ENCODE data around the gene FAT1.

The FAT1 gene

DNA sequence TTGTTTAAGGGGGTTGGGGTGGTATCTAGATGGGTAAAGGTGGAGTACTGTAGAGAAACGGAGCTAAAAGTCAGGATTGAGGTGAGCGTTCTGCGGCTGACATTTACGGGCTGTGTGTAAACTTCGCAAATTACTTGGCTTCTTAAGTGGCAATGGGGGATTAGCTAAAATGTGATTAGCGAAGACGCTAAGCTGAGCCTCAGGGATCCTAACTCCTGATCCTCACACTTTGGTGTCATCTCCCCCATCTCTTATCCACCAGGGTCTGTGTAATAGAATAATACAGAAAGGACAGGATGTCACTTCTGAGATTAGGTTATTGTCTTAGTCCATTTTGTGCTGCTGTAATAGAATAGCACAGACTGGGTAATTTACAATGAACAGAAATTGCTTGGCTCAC is 10.6 kb upstream of the FAT1 start:
- H3K4me2 ChIP-seq (ENCODE audit: low read length): no peak overlapping the region
- no peaks in the 10 kb centered on the region for H3K79me2 ChIP-seq
- no peak overlapping the region for H3K9ac ChIP-seq
- H3K4me1 ChIP-seq: no peaks in the 10 kb centered on the region
- H2AFZ ChIP-seq: no peak overlapping the region
- no peak overlapping the region for H3K27ac ChIP-seq
- H3K9me3 ChIP-seq (ENCODE audit: control insufficient read depth, low read length): no peaks in the 10 kb centered on the region
- TF ChIP-seq, protein P1, sequence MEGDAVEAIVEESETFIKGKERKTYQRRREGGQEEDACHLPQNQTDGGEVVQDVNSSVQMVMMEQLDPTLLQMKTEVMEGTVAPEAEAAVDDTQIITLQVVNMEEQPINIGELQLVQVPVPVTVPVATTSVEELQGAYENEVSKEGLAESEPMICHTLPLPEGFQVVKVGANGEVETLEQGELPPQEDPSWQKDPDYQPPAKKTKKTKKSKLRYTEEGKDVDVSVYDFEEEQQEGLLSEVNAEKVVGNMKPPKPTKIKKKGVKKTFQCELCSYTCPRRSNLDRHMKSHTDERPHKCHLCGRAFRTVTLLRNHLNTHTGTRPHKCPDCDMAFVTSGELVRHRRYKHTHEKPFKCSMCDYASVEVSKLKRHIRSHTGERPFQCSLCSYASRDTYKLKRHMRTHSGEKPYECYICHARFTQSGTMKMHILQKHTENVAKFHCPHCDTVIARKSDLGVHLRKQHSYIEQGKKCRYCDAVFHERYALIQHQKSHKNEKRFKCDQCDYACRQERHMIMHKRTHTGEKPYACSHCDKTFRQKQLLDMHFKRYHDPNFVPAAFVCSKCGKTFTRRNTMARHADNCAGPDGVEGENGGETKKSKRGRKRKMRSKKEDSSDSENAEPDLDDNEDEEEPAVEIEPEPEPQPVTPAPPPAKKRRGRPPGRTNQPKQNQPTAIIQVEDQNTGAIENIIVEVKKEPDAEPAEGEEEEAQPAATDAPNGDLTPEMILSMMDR (IDR thresholded peaks at IDR 0.05): no peak
- H3K27me3 ChIP-seq (ENCODE audit: control insufficient read depth, insufficient read depth, low read length): no peaks in the 10 kb centered on the region
- H3K4me3 ChIP-seq (ENCODE audit: low read depth, low read length): no peak overlapping the region
- no peaks in the 10 kb centered on the region for H3K36me3 ChIP-seq (ENCODE audit: control insufficient read depth, insufficient read depth, low read length)

DNA sequence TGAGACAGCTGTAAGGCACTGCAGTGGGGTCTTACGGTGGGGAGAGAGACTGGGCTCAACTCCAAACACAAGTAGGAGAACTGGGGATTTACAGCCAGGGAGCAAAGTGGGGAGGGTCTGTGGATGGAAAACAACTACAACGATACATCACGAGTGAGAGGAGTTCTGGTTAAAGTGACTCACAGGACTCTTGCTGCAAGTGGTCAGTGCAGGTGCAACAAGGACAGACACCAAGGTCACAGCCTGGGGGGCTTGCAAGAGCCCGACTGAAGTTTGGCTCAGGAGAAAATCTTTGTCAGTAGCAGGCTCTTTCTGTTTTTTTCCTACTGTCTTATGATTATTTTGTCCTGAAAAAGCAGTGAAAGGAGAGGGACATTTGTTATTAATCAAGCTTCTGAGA is 10.1 kb upstream of the FAT1 start:
- no peak overlapping the region for H2AFZ ChIP-seq
- TF ChIP-seq, protein P1 (IDR thresholded peaks at IDR 0.05): no peak

DNA sequence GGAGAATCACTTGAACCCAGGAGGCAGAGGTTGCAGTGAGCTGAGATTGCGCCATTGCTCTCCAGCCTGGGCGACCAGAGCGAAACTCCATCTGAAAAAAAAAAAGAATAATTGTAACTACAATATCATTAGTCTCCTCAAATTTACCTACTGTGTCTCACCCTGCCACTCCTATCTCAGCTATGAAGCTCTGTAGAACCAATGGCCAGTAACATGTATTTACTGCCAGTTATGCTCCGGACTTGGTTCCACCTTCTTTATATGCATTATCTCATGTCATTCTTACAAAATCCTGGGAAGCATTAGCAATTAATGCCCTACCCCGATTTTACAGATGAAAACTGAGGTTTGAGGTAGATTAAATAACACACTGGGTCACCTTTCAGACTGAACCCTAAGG is 7.0 kb upstream of the FAT1 start:
- H3K79me2 ChIP-seq: no peaks in the 10 kb centered on the region
- H3K9me3 ChIP-seq (ENCODE audit: control insufficient read depth, low read length): no peaks in the 10 kb centered on the region
- H3K36me3 ChIP-seq (ENCODE audit: control insufficient read depth, insufficient read depth, low read length): no peaks in the 10 kb centered on the region
- H3K27ac ChIP-seq: no peak overlapping the region
- no peak overlapping the region for H3K9ac ChIP-seq
- TF ChIP-seq, protein P1 (IDR thresholded peaks at IDR 0.05): no peak
- H2AFZ ChIP-seq: no peak overlapping the region
- no peaks in the 10 kb centered on the region for H3K27me3 ChIP-seq (ENCODE audit: control insufficient read depth, insufficient read depth, low read length)
- H3K4me2 ChIP-seq (ENCODE audit: low read length): no peak overlapping the region
- H3K4me3 ChIP-seq (ENCODE audit: low read depth, low read length): no peak overlapping the region
- H3K4me1 ChIP-seq: no peaks in the 10 kb centered on the region

More for the DNA sequence above, 10.1 kb upstream of the FAT1 start:
- H3K9me3 ChIP-seq (ENCODE audit: control insufficient read depth, low read length): no peaks in the 10 kb centered on the region
- H3K36me3 ChIP-seq (ENCODE audit: control insufficient read depth, insufficient read depth, low read length): no peaks in the 10 kb centered on the region
- no peaks in the 10 kb centered on the region for H3K27me3 ChIP-seq (ENCODE audit: control insufficient read depth, insufficient read depth, low read length)
- no peak overlapping the region for H3K9ac ChIP-seq
- H3K4me2 ChIP-seq (ENCODE audit: low read length): no peak overlapping the region
- no peaks in the 10 kb centered on the region for H3K79me2 ChIP-seq
- no peak overlapping the region for H3K27ac ChIP-seq
- H3K4me3 ChIP-seq (ENCODE audit: low read depth, low read length): no peak overlapping the region
- H3K4me1 ChIP-seq: no peaks in the 10 kb centered on the region

DNA sequence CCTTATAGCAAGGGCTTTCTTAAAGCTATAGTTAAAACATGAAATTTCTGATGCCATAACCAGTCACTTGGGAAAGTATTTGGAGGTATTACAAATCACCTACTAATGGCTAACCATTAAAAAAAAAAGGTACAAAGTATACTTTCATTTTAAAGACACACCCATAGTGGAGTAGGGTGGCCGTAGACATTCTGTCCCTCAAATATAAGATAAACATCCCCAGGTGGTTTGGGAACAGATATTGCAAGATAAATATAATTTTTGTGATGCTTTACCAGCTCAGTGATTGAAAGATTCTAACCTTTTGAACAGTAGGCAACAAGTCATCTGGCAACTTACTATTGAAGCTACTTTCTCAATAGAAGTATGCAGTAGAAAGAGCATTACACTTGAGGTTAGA is 6.2 kb upstream of the FAT1 start:
- no peaks in the 10 kb centered on the region for H3K79me2 ChIP-seq
- no peaks in the 10 kb centered on the region for H3K27me3 ChIP-seq (ENCODE audit: control insufficient read depth, insufficient read depth, low read length)
- no peak overlapping the region for H2AFZ ChIP-seq
- H3K27ac ChIP-seq: no peak overlapping the region
- no peak overlapping the region for H3K4me2 ChIP-seq (ENCODE audit: low read length)
- no peaks in the 10 kb centered on the region for H3K4me1 ChIP-seq
- H3K36me3 ChIP-seq (ENCODE audit: control insufficient read depth, insufficient read depth, low read length): no peaks in the 10 kb centered on the region
- H3K9ac ChIP-seq: no peak overlapping the region
- no peaks in the 10 kb centered on the region for H3K9me3 ChIP-seq (ENCODE audit: control insufficient read depth, low read length)
- H3K4me3 ChIP-seq (ENCODE audit: low read depth, low read length): no peak overlapping the region
- TF ChIP-seq, protein P1 (IDR thresholded peaks at IDR 0.05): no peak

DNA sequence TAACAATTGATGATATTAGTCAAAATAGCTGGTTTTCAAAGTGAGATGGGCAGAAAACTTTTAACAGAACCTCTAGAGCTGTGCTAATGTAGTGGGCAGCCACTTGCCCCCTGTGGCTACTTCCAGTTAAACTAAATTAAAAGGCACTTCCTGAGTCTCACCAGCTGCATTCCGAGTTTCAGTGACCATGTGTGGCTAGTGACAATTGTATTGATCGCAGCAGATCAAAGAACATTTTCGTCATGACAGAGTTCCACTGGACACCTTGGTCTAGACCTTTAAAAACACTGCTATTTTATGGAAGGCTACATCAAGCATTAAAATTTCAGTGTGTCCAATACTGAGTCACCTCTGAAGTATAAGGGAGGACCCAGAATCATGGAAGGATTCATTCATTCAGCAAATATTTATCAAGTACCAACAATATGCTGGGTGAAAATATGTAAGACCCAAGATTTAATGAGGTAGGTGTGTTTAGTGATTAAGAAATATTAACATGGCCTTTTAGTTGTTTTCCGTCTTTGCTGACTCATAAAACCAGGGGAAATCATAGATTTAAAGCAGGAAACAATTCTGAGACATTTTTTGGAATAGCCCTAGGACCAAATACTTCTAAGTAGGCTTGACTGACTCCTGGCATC is 5.1 kb upstream of the FAT1 start:
- no peak overlapping the region for H3K4me2 ChIP-seq (ENCODE audit: low read length)
- no peaks in the 10 kb centered on the region for H3K4me1 ChIP-seq
- no peak overlapping the region for H2AFZ ChIP-seq
- H3K9ac ChIP-seq: no peak overlapping the region
- H3K4me3 ChIP-seq (ENCODE audit: low read depth, low read length): no peak overlapping the region
- H3K9me3 ChIP-seq (ENCODE audit: control insufficient read depth, low read length): no peaks in the 10 kb centered on the region
- TF ChIP-seq, protein P1 (IDR thresholded peaks at IDR 0.05): no peak
- H3K79me2 ChIP-seq: no peaks in the 10 kb centered on the region
- no peak overlapping the region for H3K27ac ChIP-seq
- no peaks in the 10 kb centered on the region for H3K27me3 ChIP-seq (ENCODE audit: control insufficient read depth, insufficient read depth, low read length)
- H3K36me3 ChIP-seq (ENCODE audit: control insufficient read depth, insufficient read depth, low read length): no peaks in the 10 kb centered on the region

Data from parathyroid adenoma (tissue), 2 donors.